ENCODE results near the gene RPRD1A. TPM values are rescaled to one million over a fixed set of nuclear protein-coding genes. Genes with fewer than 3 reads are reported as not detected.
A peak's percentile ranks its signal among the peaks of the same experiment; 100 is the strongest.
"Not testable (repeated sequence)": the region's sequence is repeated elsewhere in the genome, so short reads cannot be mapped to it uniquely, and the experiment has no call there.

RPRD1A gene
- total RNA-seq, 1 experiment from 2014 or later: 35.3 TPM

GRCh38 chr18:36031903-36032302 is 35.5 kb downstream of the RPRD1A start:
- DNase-seq (ENCODE audit: low spot score): no peak

DNA sequence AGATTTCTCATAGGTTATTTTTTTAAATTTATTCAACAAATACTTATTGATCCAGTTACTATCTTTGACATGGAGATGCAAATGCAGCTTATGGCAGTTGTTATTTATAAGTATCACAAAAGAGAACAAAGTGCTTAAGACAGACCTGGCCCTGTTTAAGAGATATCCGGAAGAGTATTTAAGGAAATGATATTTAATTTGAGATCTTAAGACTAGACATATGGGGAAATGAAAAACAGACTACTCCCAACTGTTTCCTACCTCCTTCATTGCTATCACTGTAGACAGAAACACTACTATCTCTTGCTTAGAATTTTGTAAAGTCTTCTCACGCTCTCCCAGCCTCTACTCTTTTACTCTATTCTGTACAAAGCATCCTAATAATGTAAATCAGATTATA is 36.0 kb downstream of the RPRD1A start:
- no peak for DNase-seq (ENCODE audit: low spot score)

DNA sequence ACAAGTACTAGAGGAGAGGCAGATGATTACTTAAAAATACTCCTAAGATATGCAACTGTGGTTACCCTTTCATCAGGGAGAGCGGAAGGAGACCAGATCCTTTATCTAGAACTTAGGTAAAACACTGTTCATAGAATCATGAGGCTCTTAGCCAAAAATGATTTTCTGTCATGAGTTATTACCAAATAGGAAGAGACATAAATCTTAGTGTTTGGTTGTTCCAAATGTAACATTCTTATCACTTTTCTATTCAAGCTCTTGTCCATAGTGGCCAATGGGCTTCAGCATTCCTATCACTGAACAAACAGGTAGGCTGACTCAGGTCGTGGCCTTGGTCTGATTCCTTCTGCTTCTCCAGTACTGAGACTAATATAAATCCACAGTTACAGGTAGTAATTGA is 38.5 kb downstream of the RPRD1A start:
- DNase-seq (ENCODE audit: low spot score): no peak

DNA sequence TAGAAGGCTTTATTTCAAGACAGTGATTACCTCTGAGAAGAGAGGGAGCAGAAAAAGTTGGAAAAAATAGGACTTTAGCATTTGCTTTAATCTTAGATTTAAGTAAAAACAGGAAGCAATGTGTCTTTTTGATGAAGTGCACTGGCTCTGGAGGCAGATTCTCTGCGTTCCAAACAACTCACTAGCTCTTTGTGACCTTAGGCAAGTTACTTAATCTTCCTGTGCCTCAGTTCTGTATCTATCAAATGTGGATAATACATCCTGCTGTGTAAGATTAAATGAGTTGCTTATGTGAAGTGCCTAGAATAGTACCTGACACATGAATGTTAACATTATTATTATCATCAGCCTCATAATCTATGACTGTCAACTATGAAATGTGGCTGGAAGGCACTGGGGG is 42.3 kb downstream of the RPRD1A start:
- DNase-seq (ENCODE audit: low spot score): no peak

DNA sequence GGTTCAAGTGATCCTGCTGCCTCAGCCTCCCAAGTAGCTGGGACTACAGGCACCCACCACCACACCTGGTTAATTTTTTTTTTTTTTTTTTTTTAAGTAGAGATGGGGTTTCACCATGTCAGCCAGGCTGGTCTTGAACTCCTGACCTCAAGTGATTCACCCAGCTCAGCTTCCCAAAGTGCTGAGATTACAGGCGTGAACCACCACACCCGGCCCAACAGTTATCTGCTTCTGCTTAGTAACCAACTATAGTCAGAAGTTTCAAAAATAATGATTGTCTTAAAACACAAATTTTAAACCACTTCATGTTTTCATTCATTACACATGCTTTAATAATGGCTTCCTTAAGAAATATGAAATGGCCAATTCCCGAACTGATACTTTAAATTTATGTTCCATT is 43.1 kb downstream of the RPRD1A start:
- not testable (repeated sequence) for DNase-seq (ENCODE audit: low spot score)

DNA sequence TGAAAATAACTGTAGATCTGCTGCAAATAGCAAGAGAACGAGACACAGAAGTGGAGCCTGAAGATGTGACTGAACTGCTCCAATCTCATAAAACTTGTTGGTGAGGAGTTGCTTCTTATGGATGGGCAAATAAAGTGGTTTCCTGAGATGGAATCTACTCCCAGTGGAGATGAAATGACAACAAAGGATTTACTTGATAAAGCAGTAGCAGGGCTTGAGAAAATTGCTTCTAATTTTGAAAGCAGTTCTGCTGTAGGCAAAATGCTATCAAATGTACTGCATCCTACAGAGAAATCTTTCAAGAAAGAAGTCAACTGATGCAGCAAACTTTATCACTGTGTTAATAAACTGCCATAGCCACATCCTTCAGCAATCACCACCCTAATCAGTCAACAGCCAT is 44.0 kb downstream of the RPRD1A start:
- no peak for DNase-seq (ENCODE audit: low spot score)

- DNase-seq (ENCODE audit: low spot score): no peak
These were observed 47.1 kb downstream of the RPRD1A start for GRCh38 chr18:36020174-36020711.

DNA sequence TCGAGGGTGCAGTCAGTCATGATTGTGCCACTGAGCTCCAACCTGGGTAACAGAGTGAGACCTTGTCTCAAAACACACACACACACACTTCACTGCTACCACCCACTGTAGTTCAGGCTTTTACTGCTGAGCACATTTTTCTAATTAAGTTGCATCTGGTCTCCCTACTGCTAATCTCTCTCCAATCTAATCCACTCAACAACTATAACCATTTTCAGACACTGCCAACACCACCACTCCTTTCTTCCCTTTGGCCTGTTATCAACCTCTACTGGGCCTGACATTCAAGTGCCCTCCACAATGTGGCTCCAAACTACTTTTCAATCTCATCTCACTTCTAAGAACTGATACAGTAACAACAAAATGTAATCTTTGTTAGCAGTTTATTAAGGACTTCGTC is 50.1 kb downstream of the RPRD1A start:
- no peak for DNase-seq (ENCODE audit: low spot score)

DNA sequence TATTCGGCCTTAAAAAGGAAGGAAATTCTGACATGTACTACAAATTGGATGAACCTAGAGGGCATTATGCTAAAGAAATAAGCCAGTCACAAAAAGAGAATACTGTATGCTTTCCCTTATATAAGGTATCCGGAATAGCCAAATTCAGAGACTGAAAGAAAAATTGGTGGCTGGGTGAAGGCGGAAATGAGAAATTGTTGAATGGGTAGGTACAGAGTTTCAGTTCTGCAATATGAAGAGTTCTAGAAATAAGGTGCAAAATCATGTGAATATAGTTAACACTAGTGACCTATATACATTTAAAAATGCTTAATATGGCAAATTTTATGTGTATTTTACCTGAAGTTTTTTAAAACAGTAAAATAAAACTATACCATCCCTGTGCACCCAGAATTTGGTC is 51.7 kb downstream of the RPRD1A start:
- DNase-seq (ENCODE audit: low spot score): no peak

GRCh38 chr18:36012891-36013290 is 54.5 kb downstream of the RPRD1A start:
- no peak for DNase-seq (ENCODE audit: low spot score)

DNA sequence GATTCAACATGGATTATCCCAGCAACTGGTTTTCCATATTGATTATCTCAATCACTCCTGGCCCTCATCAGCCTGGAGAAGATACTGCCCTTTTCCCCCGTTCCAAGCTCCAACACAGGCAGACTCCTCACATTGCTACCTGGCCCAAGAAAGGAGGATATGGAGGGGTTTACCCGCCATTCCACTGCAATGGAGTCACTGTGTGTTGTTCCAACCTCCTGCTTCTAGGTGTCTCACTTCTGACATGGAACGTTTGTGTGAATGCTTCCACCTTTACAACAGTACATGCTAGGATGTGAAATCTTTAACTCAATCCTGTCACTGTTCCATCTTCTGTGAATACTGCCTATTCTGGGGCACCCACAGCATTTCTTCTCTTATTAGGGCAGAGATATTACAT is 58.1 kb downstream of the RPRD1A start:
- no peak for DNase-seq (ENCODE audit: low spot score)

GRCh38 chr18:36006997-36007396 is 60.4 kb downstream of the RPRD1A start:
- no peak for DNase-seq (ENCODE audit: low spot score)

- no peak for DNase-seq (ENCODE audit: low spot score)
These were observed 67.4 kb downstream of the RPRD1A start for GRCh38 chr18:35999925-36000324.

DNA sequence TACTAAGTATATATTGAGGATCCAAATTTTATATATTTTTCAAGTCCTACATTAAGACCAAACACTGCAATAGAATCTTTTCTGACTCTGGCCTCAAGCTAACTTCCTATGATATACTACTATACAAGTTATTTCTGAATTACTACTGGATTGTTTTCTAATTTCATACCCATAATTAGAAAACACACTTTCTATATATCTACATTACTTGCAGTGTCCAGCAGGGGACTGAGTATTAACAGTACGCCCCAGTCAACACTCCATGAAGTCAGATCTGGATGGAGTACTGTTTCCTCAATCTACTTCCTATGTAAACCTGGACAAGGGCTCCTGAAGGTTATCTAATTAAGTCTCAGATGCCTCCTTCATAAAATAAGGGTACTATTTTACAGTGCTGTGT is 68.4 kb downstream of the RPRD1A start:
- DNase-seq (ENCODE audit: low spot score): peak; percentile 11

- DNase-seq (ENCODE audit: low spot score): no peak
These were observed 74.3 kb downstream of the RPRD1A start for GRCh38 chr18:35993013-35993412.

GRCh38 chr18:35991696-35992095 is 75.7 kb downstream of the RPRD1A start:
- no peak for DNase-seq (ENCODE audit: low spot score)

GRCh38 chr18:35983818-35984217 is 83.5 kb downstream of the RPRD1A start:
- no peak for DNase-seq (ENCODE audit: low spot score)

DNA sequence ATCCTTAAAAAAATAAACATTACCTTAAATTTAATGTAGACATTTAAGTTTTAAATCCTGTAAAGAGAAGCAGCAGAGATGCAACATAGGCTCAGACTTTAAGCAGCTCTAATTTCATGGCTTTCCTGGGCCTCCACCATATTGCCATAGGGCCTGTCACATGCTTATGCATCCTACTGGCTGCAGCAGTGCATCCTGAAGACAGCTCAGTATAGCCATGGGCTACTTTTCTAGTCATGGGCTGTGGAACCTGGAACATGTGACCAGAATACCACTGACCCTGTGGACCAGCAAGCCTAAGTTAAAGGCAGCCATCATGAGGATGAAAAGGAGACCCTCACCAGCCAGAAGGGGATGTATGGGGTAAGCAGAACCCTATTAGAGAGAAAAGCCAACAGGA is 84.2 kb downstream of the RPRD1A start:
- no peak for DNase-seq (ENCODE audit: low spot score)

DNA sequence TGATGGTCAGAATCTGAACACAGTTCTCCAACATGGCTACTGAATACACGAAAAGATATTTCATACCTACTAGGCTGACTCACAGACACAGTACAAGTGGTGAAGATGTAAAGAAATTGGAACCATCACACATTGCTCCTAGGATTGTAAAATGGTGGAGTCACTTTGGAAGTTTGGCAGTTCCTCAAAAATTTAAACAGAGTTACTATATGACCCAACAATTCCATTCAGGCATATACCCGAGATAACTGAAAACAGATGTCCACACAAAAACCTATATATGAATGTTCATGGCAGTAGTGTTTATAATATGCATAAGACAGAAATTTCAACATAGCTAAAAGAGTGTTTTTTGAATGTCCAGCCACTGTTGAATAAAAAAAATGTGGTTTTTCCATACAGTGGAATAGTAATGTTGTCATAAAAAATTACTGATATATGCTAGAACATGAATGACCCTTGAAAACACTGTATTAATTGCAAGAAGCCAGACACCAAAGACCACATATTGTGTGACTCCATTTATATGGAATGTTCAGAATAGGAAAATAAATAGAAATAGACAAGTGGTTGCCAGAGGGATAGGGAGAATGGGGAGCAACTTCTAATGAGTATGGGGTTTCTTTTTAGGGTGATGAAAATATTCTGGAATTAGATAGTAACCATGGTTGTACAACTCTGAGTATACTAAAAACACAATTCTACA is 84.8 kb downstream of the RPRD1A start:
- no peak for DNase-seq (ENCODE audit: low spot score)

- no peak for DNase-seq (ENCODE audit: low spot score)
These were observed 88.2 kb downstream of the RPRD1A start for GRCh38 chr18:35979112-35979511.

DNA sequence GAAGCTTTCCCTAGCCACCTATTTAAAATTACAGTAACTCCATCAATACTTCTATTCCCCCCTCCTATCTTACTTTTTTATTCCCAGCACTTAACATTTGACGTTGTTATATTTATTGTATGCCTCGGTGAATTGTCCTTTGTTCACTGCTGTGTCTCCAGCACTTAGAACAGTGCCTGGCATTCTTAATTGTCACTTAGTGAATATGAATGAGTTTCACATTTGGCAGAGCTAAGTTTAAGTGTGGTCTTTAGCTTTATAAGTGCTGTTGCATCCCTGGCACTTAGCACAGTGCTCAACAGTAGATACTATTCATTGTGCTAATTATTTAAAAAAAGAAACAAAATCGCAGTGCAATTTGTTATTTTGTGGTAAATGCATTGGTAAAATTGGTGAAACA is 93.2 kb downstream of the RPRD1A start:
- no peak for DNase-seq (ENCODE audit: low spot score)

DNA sequence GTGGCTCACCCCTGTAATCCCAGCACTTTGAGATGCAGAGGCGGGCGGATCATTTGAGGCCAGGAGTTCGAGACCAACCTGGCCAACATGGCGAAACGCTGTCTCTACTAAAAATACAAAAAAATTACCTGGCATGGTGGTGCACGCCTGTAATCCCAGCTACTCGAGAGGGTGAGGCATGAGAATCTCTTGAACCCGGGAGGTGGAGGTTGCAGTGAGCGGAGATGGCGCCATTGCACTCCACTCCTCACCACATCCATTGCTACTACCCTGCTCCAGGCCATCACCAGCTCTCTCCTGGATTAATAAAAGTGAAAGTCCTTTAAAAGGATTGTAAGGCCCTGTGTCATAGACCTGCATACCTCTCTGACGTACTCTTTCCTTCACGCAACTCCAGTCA is 93.7 kb downstream of the RPRD1A start:
- DNase-seq (ENCODE audit: low spot score): no peak

DNA sequence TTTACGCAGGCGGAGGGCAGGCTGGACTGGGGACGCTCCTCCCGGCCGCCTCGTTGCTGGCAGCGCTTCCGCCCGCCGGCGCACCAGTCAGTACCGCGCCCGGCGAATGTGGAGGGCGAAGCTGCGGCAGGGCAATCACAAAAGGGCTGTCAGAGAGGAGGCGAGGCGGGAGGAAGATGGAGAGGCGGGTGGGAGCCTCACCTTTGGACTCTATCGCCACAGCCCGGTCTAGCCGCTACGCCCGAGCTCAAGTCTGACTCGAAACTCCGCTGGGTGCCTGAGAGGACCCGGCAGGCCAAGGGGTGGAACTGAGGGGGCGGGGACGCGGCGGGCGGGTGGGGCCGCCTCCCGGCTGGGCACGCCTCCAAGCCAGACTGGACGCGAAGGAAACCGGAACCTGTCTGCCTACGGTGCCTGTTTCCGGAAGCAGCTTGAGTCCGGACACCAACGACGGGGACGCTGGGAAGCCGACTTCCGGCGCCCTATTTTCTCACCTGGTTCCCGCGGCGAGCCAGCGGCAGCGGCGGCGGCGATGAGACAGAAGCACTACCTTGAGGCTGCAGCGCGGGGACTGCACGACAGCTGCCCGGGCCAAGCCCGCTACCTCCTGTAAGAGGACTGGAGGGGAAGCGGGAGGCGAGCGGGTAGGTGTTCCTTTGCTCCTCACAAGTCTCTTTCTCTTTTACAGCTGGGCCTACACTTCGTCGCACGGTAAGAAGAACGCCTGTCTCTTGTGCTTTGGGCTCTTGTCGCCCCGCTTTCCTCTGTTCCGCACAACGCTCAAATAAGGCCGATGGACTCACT is 95.0 kb downstream of the RPRD1A start, which contains the start of gene RMP24:
Gene RMP24, plus strand, starts transcription at position 483 of the 804 bp plus-strand sequence.
- peak; percentile 90 for DNase-seq (ENCODE audit: low spot score)

Measured in HT-29 (cell line).